Skin of body (tissue), 2 donors: Measurements from ENCODE around the gene RALGAPB. TPM values are rescaled to one million over a fixed set of nuclear protein-coding genes. Genes with fewer than 3 reads are reported as not detected.
"Not testable (repeated sequence)": the region's sequence is repeated elsewhere in the genome, so short reads cannot be mapped to it uniquely, and the experiment has no call there.

ENCODE experiments used
- DNase-seq: peaks from one replicate; lab custom pipeline; 2025; lab: John Stamatoyannopoulos, UW
- total RNA-seq: library from RNA; depleted of rRNA; stranded (reverse); fragments of >200 nt; gene quantifications from one replicate; pipeline ENCODE4 v1.2.3, GENCODE V29; 2014

RALGAPB gene
- total RNA-seq: 36.1 TPM

- peak; percentile 96 for DNase-seq
Observed at GRCh38 chr20:38472513-38473366, at the start of gene RALGAPB. Gene RALGAPB (plus strand): TSS chr20:38472843. CDS start chr20:38488433, 15,590 bp downstream.

- no peak for DNase-seq
Observed at GRCh38 chr20:38423541-38423940, 49.1 kb upstream of the RALGAPB start.

- no peak for DNase-seq
Observed at GRCh38 chr20:38424401-38424800, 48.2 kb upstream of the RALGAPB start.

- no peak for DNase-seq
Observed at GRCh38 chr20:38426006-38426897, 46.4 kb upstream of the RALGAPB start.

- DNase-seq: no peak
Observed at GRCh38 chr20:38427655-38428023, 45.0 kb upstream of the RALGAPB start.

GRCh38 chr20:38428800-38429199, 43.8 kb upstream of the RALGAPB start:
- DNase-seq: no peak

GRCh38 chr20:38429301-38429700, 43.3 kb upstream of the RALGAPB start:
- no peak for DNase-seq

GRCh38 chr20:38430679-38431325, 41.8 kb upstream of the RALGAPB start:
- no peak for DNase-seq

- DNase-seq: no peak
Observed at GRCh38 chr20:38432292-38432691, 40.4 kb upstream of the RALGAPB start.

GRCh38 chr20:38432870-38433269, 39.8 kb upstream of the RALGAPB start:
- DNase-seq: not testable (repeated sequence)

- no peak for DNase-seq
Observed at GRCh38 chr20:38433304-38433972, 39.2 kb upstream of the RALGAPB start.

GRCh38 chr20:38434301-38434741, 38.3 kb upstream of the RALGAPB start:
- DNase-seq: no peak

GRCh38 chr20:38434770-38435554, 37.7 kb upstream of the RALGAPB start, which contains the start of gene SNHG17:
Gene SNHG17 (minus strand): TSS chr20:38435328.
- peak; percentile 85 for DNase-seq

- no peak for DNase-seq
Observed at GRCh38 chr20:38435555-38435939, 37.1 kb upstream of the RALGAPB start.

GRCh38 chr20:38437796-38438195, 34.8 kb upstream of the RALGAPB start:
- no peak for DNase-seq

GRCh38 chr20:38441110-38441509, 31.5 kb upstream of the RALGAPB start:
- not testable (repeated sequence) for DNase-seq

GRCh38 chr20:38441916-38442315, 30.7 kb upstream of the RALGAPB start:
- no peak for DNase-seq

- no peak for DNase-seq
Observed at GRCh38 chr20:38445381-38445796, 27.3 kb upstream of the RALGAPB start.

GRCh38 chr20:38445901-38446425, 26.7 kb upstream of the RALGAPB start:
- no peak for DNase-seq
